K562 treated with DMSO at 1 percent for 4 hours (cell line): ENCODE measurements around the gene PYHIN1. TPM values are rescaled to one million over a fixed set of nuclear protein-coding genes. Genes with fewer than 3 reads are reported as not detected.

Source experiments
- total RNA-seq: library from RNA; unstranded; fragments of 300-600 nt; gene quantifications from 2 replicates; pipeline ENCODE4 v1.2.3, GENCODE V29; 2022; ENCODE audit not compliant: insufficient read depth

PYHIN1 gene
- not detected in 2 replicates for total RNA-seq

GRCh38 chr1:158931055-158931737, at the start of gene PYHIN1:
PYHIN1 (plus strand) TSS chr1:158931552; CDS start chr1:158936911, 5,359 bp downstream.

GRCh38 chr1:159009704-159010361, 78.5 kb downstream of the PYHIN1 start, which contains the start of gene IFI16:
IFI16 (plus strand) TSS chr1:159009907; CDS start chr1:159014681, 4,774 bp downstream.

Other genes starting within 250 kb of the PYHIN1 start
- 5.8 and 12.8 TPM in 2 replicates for gene SPTA1, start 244.8 kb upstream of the PYHIN1 start, total RNA-seq
- not detected in 2 replicates for gene OR6K2, start 230.9 kb upstream of the PYHIN1 start, total RNA-seq
- gene OR6K3, start 210.8 kb upstream of the PYHIN1 start, total RNA-seq: not detected in 2 replicates
- gene OR6K6, start 176.8 kb upstream of the PYHIN1 start, total RNA-seq: not detected in 2 replicates
- not detected in 2 replicates for gene OR6N1, start 159.4 kb upstream of the PYHIN1 start, total RNA-seq
- gene OR6N2, start 150.3 kb upstream of the PYHIN1 start, total RNA-seq: not detected in 2 replicates
- 0.38 TPM in 1 of 2 replicates, not detected in the other for gene MNDA, start 100.2 kb upstream of the PYHIN1 start, total RNA-seq
- 5.4 and 14.5 TPM in 2 replicates for gene IFI16, start 78.4 kb downstream of the PYHIN1 start, total RNA-seq
- 0.74 TPM in 1 of 2 replicates, not detected in the other for gene AIM2, start 145.2 kb downstream of the PYHIN1 start, total RNA-seq
- gene CADM3, start 240.1 kb downstream of the PYHIN1 start, total RNA-seq: not detected in 2 replicates